DMS79 (cell line): Measurements from ENCODE around the gene OR10V1.
A peak's percentile ranks its signal among the peaks of the same experiment; 100 is the strongest.

Source experiments
- DNase-seq: peaks from one replicate; lab custom pipeline; 2025; lab: John Stamatoyannopoulos, UW

OR10V1 gene, protein sequence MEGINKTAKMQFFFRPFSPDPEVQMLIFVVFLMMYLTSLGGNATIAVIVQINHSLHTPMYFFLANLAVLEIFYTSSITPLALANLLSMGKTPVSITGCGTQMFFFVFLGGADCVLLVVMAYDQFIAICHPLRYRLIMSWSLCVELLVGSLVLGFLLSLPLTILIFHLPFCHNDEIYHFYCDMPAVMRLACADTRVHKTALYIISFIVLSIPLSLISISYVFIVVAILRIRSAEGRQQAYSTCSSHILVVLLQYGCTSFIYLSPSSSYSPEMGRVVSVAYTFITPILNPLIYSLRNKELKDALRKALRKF

DNA sequence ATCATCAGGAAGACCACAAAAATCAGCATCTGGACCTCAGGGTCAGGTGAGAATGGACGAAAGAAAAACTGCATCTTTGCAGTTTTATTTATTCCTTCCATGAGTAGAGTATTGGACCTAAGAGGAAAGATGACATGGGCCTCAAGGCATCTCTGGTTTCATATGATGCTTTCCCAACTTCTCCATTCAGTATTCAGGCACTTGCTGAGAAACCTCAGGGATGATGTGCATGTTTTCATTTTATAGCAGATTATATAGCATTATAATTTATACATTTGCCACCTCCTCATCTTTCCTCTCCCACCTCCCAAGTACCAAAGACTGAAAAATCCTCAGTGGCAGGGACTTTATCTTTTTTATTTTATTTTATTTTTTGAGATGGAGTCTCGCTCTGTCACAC, at the start of gene OR10V1:
Gene OR10V1, minus strand, starts transcription at position 101 of the 400 bp plus-strand sequence. Its CDS starts 0 bp downstream, at position 101.
- no peak for DNase-seq

- no peak for DNase-seq
Observed at GRCh38 chr11:59761993-59762392, 48.3 kb upstream of the OR10V1 start.

DNA sequence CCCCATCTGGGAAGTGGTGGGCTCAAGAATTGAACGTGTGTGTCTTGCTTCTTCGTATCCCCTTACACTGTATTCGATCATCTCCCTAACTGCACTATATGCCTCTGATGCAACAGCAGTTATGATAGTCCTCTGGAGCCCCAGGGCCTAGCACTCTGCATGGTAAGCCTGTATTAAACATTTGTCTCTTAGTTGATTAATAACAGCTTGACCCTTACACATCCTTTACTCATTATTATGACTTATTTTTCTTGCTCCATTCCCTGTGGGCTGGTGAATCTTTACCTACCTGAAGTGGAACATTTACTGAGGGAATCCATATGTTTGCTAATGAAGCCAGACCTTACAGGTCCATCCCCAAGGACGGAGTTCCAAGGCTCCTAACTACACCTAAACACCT, 47.1 kb upstream of the OR10V1 start:
- no peak for DNase-seq

- DNase-seq: no peak
Observed at GRCh38 chr11:59759900-59760299, 46.3 kb upstream of the OR10V1 start.

DNA sequence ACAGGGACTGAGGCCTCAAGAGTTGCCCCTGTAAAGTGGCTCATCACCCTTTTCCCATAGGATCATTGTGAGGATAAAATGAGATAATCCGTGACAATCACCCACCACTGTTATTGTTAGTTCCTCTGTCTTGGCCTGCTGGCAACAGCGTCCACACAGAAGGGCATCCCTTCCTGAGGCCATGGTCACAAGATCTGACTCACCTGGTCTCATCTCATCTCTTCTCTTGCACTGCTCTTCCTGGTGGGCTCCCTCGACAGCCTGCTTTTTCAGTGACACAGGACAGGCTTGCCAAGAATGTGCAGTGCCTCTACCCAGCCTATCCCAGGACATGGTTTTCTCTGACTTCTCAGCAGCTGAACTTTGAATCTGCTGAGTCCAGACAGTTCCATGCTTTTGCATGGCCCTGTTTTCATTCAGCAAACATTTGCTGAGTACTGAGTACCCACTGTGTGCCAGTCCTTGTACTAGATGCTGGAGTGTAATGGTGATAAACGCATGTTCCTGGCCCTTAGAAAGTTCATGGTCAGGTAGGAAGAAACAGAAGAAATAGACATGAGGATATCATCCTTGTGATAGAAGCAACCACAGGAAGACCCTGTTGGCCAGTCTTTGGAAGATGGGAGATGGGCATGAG, 44.9 kb upstream of the OR10V1 start:
- DNase-seq: no peak

DNA sequence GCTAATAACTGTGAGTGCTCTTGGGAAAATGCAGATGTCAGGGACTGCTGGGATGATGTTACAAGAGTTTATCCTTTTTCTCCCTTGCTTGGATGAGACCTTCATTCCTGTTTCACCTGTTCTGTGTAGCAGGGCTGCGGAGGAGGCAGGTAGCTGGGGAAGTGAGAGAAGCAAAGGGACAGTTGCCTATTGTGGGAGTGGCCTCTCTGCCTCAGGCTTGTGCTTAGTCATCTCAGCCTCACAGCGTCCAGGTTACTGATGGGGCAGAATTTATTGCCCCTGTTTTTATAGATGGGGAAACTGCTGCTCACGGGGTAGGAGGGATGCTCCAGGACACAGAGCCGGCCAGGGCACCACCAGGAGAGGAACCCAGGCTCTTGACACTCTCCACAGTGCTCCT, 43.2 kb upstream of the OR10V1 start:
- DNase-seq: no peak

DNA sequence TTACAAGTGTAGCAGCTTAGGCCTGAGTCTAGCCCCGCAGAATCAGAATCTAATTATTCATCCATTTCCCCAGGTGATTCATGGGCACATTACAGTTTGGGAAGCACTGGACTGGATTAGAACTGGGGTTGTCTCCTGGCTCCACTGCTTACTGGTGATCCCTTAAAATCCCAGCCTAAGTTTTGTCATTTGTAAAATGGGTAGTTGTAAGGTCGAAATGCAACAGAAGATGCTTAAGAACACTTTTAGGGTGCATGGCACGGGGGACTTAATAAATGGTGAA, 42.9 kb upstream of the OR10V1 start:
- DNase-seq: no peak

- no peak for DNase-seq
Observed at GRCh38 chr11:59755701-59756557, 42.3 kb upstream of the OR10V1 start.

- DNase-seq: peak; percentile 62
Observed at GRCh38 chr11:59754859-59755700, 41.4 kb upstream of the OR10V1 start, which contains the start of gene STX3. Gene STX3 (plus strand): TSS chr11:59755376. CDS start chr11:59755606, 230 bp downstream.

DNA sequence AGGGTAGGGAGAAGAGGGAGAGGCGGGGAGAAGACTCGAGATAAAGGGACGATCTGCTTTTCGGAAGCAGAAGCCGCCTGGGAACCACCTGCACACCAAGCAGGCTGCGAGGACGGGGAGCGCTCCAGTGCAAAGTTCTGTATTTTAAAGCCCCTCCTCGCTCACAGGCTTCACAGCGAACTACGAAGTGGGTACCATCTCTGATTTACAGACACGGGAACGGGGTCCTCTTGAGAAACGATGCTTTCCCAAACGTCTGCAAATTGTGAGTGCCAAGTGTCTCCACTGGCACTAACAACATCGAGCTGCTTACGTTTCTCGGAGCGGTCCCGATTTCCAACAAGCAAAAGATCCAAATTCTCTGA, 40.8 kb upstream of the OR10V1 start:
- DNase-seq: no peak

DNA sequence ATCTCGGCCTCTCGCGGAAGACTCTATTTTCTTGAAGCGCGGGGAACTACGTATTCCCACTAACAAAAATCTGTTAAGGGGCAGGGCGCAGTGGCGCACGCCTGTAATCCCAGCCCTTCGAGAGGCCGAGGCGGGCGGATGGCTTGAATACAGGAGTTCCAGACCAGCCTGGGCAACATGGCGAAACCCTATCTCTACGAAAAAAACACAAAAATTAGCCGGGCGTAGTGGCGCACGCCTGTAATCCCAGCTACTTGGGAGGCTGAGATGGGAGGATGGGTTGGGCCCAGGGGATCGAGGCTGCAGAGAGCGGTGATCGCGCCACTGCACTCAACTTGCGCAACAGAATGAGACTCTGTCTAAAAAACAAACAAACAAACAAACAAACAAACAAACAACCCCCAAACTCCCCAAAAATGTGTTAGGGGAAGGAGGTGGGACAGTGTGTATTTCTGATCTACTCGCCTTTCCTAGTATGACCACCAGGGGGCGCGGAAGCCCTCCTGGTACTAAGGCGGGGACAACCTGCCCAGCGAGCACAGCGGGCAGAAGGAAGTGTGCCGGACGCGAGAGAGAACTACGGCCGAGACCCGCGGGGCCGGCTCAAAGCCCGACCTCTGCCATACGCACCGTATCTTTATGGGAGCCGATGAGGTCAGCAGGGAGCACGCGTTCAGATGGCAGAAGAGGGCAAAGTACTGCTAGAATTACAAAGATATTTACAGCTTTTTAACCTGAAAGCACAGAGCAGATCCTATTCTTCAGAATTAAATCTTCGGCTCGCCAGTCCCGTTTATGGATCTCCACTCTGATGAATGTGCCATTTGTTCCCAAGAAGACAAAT, 40.2 kb upstream of the OR10V1 start:
- DNase-seq: peak; percentile 51

DNA sequence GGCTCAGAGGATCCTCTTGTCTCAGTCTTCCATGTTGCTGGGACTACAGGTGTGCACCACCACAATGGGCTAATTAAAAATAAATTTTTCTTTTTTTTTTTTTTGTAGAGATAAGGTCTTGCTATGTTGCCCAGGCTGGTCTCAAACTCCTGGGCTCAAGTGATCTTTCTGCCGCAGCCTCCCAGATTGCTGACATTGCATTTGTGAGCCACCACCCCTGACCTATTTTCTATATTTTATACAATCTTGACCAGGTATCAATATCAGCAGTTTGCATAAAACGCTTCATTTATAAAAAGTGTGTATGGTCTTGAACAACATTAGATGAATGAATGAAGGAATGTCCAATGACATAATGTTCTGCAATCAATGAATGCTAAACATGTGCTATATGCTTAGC, 32.5 kb upstream of the OR10V1 start:
- no peak for DNase-seq

- DNase-seq: no peak
Observed at GRCh38 chr11:59730896-59731565, 17.4 kb upstream of the OR10V1 start.

DNA sequence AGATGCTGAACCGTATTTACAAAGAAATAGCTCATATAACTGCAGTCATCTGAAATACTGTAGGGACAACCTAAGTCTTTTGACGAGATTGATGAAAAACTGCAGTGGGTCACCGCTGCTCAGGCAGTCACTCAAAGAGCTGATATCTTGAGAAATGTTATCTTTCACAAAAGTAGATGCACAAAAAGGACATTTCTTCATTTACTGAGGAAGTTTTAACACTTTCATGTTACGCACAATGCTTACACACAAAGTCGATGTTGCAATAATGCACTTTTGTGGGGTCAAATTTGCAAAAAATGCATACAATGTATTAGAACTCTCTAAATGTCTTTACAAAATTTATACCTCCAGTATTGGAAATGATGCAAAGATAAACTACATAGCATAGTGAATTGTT, 16.2 kb upstream of the OR10V1 start:
- no peak for DNase-seq

GRCh38 chr11:59728913-59729312, 15.3 kb upstream of the OR10V1 start:
- DNase-seq: no peak

DNA sequence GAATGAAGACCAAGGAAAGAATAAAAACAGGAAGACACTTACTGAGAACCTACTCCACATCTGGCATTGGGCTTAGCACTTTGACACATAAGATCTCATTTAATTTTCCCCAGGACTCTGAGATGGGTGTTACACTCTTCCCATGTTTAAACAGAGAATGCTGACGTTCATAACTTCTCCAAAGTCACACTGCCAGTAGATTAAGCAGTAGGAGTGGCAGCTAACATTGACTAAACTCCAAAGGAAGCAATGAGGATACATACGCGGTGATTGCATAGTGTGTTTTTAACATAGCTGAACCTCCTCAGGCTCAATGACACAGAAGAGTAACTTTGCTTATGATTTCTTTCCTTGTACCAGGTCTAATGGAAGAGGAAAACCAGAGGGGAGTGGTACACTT, 14.5 kb upstream of the OR10V1 start:
- no peak for DNase-seq

DNA sequence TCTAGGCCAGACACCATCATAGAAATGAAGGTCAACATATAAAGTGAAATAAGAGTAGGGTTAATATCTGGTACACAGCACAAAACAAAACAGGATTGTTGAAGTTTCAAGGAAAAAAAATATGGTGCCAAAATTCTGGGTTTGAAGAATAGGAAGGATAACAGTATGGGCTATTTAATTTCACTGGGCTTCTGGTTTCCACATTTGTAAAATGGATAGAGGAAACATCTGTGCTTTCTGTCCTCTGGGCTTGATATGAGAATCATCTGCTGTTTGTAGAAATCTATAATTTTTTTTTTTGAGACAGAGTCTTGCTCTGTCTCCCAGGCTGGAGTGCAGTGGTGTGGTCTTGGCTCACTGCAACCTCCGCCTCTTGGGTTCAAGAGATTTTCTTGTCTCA, 13.8 kb upstream of the OR10V1 start:
- no peak for DNase-seq

DNA sequence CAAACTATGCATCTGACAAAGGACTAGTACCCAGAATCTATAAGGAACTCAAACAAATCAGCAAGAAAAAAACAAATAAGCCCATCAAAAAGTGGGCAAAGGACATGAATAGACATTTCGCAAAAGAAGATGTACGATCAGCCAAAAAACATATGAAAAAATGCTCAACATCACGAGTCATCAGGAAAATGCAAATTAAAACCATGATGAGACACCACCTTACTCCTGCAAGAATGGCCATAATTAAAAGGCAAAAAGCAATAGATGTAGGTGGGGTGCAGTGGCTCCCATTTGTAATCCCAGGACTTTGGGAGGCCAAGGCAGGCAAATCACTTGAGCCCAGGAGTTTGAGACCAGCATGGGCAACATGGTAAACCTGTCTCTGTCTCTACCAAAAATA, 10.4 kb upstream of the OR10V1 start:
- no peak for DNase-seq

DNA sequence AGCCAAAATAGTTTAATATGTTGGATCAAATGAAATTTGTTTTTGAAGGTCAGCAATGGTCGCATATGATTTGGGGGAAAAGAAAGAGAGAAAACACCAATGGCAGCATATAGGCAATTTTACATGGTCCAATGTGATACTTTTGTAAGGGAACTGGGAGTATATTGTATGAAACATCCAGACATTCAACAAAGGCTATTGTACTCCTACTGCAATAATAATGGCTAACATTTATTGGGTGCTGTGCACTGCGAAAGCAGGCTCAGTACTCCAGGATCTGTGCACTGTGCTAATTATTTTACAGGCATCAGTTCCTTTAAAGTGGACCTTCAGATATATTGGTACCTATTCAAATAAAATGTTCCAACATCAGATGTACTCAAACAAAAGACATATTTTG, 5.9 kb upstream of the OR10V1 start:
- no peak for DNase-seq

DNA sequence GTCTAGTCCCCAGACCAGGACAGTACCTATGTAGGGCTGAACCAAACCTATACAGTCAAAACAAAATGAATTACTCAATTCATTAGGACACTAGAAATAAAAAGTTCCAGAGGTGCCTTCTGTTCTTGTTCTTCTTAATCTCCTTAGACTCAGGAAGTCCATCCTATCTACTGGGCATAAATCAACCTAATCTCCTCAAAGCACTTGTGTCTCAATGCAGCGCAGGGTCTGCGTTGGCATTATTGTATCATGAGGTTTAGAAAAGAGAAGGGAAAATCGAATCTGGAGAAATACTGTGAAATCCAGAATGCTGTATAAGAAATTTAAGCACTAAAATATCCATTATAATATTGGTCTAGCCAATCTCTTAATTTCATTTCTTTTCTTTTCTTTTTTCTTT, 2.4 kb upstream of the OR10V1 start:
- no peak for DNase-seq
